AG04450 (cell line): ENCODE data around the gene CPNE1. TPM values are rescaled to one million over a fixed set of nuclear protein-coding genes. Genes with fewer than 3 reads are reported as not detected.

Source experiments
- CTCF ChIA-PET: fragments of 300-600, 350-600 bp; formaldehyde crosslinking; extraction: SDS; loops from one replicate; lab custom pipeline; 2022; ENCODE audit warnings: antibody characterized with exemption, inconsistent platforms; lab: Charles Lee
- POLR2A ChIA-PET: fragments of 350-600 bp; formaldehyde crosslinking; extraction: SDS; loops from one replicate; lab custom pipeline; 2021; ENCODE audit warnings: antibody characterized with exemption, inconsistent platforms; lab: Yijun Ruan, JAX
- DNase-seq: peaks from one replicate; pipeline ENCODE4 v3.0.0-alpha.2; 2011; ENCODE audit warnings: low read depth, low spot score
- H3K27ac ChIP-seq: one replicate; pipeline ENCODE4 v1.5.1; 2012; ENCODE audit warnings: low read depth, low read length, control low read depth
- H3K27me3 ChIP-seq: one replicate; pipeline ENCODE4 v1.6.0; 2012; ENCODE audit warnings: low read length; ENCODE audit not compliant: control insufficient read depth, insufficient read depth
- H3K4me3 ChIP-seq: 2 replicates; pipeline ENCODE4 v1.5.1; 2011; ENCODE audit warnings: mild to moderate bottlenecking, low read depth, low read length, control low read depth
- H3K9me3 ChIP-seq: 2 replicates; pipeline ENCODE4 v1.5.1; 2012; ENCODE audit warnings: low read length; ENCODE audit not compliant: control insufficient read depth, insufficient read depth
- CTCF ChIP-seq: IDR thresholded peaks from 2 replicates; pipeline ENCODE4 v1.5.1; 2011; ENCODE audit warnings: low read depth, low read length, control low read depth, inconsistent platforms
- polyA plus RNA-seq: library from polyadenylated mRNA; depleted of rRNA; stranded (reverse); fragments of >200 nt; gene quantifications from 2 replicates; pipeline ENCODE4 v1.2.3, GENCODE V29; 2011

Gene CPNE1
- polyA plus RNA-seq, 1 experiment = 95.1 TPM

- Histone ChIP-seq H3K4me3 (no peak overlapping the region), H3K27ac (no peak overlapping the region), H3K9me3 (no peaks in the 10 kb centered on the region), H3K27me3 (no peaks in the 10 kb centered on the region)
- ChIA-PET CTCF (no interaction called here), POLR2A (no interaction called here)
- TF ChIP-seq CTCF = no peak
- DNase-seq = no peak
Measured at GRCh38 chr20:35653893-35654292, 10.8 kb downstream of the CPNE1 start.

- TF ChIP-seq CTCF = no peak
- no peaks in the 10 kb centered on the region for H3K27me3 ChIP-seq
- no peaks in the 10 kb centered on the region for H3K9me3 ChIP-seq
- no peak overlapping the region for H3K4me3 ChIP-seq
- POLR2A ChIA-PET = no interaction called here
- DNase-seq = no peak
- CTCF ChIA-PET = no interaction called here
- H3K27ac ChIP-seq = no peak overlapping the region
Measured at GRCh38 chr20:35653430-35653734, 11.3 kb downstream of the CPNE1 start.

- POLR2A ChIA-PET = interaction anchor here (1.3 to 1.4 kb wide), 2 partner anchors 12 to 36 kb away, joined by 3 to 7 read pairs; no protein-coding TSS in a partner anchor
- Histone ChIP-seq H3K9me3 (no peaks in the 10 kb centered on the region), H3K4me3 (no peak overlapping the region), H3K27ac (no peak overlapping the region), H3K27me3 (no peaks in the 10 kb centered on the region)
- CTCF ChIA-PET = no interaction called here
- DNase-seq = no peak
- TF ChIP-seq CTCF = no peak
Measured at GRCh38 chr20:35652641-35653429, 11.9 kb downstream of the CPNE1 start.

- ChIA-PET CTCF (no interaction called here), POLR2A (interaction anchor here (0.6 to 1.4 kb wide), 3 partner anchors 11 to 35 kb away, joined by 3 to 7 read pairs (median 3); no protein-coding TSS in a partner anchor)
- Histone ChIP-seq H3K9me3 (no peaks in the 10 kb centered on the region), H3K27me3 (no peaks in the 10 kb centered on the region), H3K4me3 (no peak overlapping the region), H3K27ac (no peak overlapping the region)
- TF ChIP-seq CTCF = no peak
- no peak for DNase-seq
Measured at GRCh38 chr20:35651958-35652357, 12.7 kb downstream of the CPNE1 start.

- DNase-seq = no peak
- TF ChIP-seq CTCF = no peak
- ChIA-PET POLR2A (no interaction called here), CTCF (no interaction called here)
- Histone ChIP-seq H3K4me3 (no peak overlapping the region), H3K27ac (no peak overlapping the region), H3K9me3 (no peaks in the 10 kb centered on the region), H3K27me3 (no peaks in the 10 kb centered on the region)
Measured at GRCh38 chr20:35650632-35651031, 14.1 kb downstream of the CPNE1 start.
